GM19239 (cell line): Measurements from ENCODE around the gene LSM12.
"Not testable (repeated sequence)": the region's sequence is repeated elsewhere in the genome, so short reads cannot be mapped to it uniquely, and the experiment has no call there.

Experiments
- DNase-seq: peaks from one replicate; pipeline ENCODE4 v3.0.0; 2011; ENCODE audit warnings: low spot score; ENCODE audit not compliant: insufficient read length
- FAIRE-seq: peaks from 2 replicates; lab custom pipeline; 2011; peaks lifted over from hg19 to GRCh38; lab: Jason Lieb, UNC

LSM12 gene

GRCh38 chr17:43998552-43998951 lies 67.9 kb downstream of the LSM12 start:
- DNase-seq (no peak), FAIRE-seq (no peak)

- not testable (repeated sequence) for DNase-seq
Observed at GRCh38 chr17:43997180-43997579, 69.3 kb downstream of the LSM12 start.

GRCh38 chr17:43995150-43995471 lies 71.4 kb downstream of the LSM12 start:
- no peak for DNase-seq
- FAIRE-seq, result no peak

More at GRCh38 chr17:43997180-43997579, 69.3 kb downstream of the LSM12 start:
- FAIRE-seq, result not testable (repeated sequence)

GRCh38 chr17:43994272-43995149 lies 72.0 kb downstream of the LSM12 start:
- FAIRE-seq, result peak; percentile 53
- DNase-seq, result peak; percentile 65

GRCh38 chr17:43992641-43993040 lies 73.8 kb downstream of the LSM12 start:
- DNase-seq, result no peak
- no peak for FAIRE-seq

GRCh38 chr17:43988301-43988700 lies 78.2 kb downstream of the LSM12 start:
- DNase-seq (no peak), FAIRE-seq (no peak)

- no peak for FAIRE-seq
- DNase-seq, result no peak
Observed at GRCh38 chr17:43987131-43988021, 79.1 kb downstream of the LSM12 start.

GRCh38 chr17:43986225-43986981 lies 80.1 kb downstream of the LSM12 start:
- FAIRE-seq (no peak), DNase-seq (no peak)

GRCh38 chr17:43984521-43984920 lies 82.0 kb downstream of the LSM12 start:
- no peak for DNase-seq
- no peak for FAIRE-seq
